Measurements from ENCODE around the gene NDOR1.

- no peak for TF ChIP-seq CTCF (IDR thresholded peaks at IDR 0.05)
- TF ChIP-seq POLR2A (IDR thresholded peaks at IDR 0.05) = no peak
Measured at GRCh38 chr9:137251194-137251461, 45.6 kb downstream of the NDOR1 start, which contains the start of gene STPG3.
